Activated CD4-positive, alpha-beta memory T cell treated with anti-CD3 and anti-CD28 coated beads, Interleukin-2, amount 10 ng/mL, durations not matched to agents 7 days and 5 days (primary cell): ENCODE data around the gene PPP2R3A. TPM values are rescaled to one million over a fixed set of nuclear protein-coding genes. Genes with fewer than 3 reads are reported as not detected.
"Not testable (repeated sequence)": the region's sequence is repeated elsewhere in the genome, so short reads cannot be mapped to it uniquely, and the experiment has no call there.

ENCODE experiments used
- CTCF ChIA-PET: fragments of 350-600 bp; sonication (Branson Sonifier 250); formaldehyde crosslinking; loops from one replicate; lab custom pipeline; 2021; ENCODE audit warnings: antibody characterized with exemption, inconsistent platforms; lab: Charles Lee
- POLR2A ChIA-PET: fragments of 350-600 bp; sonication (Branson Sonifier 250); formaldehyde crosslinking; loops from one replicate; lab custom pipeline; 2021; ENCODE audit warnings: antibody characterized with exemption; lab: Charles Lee
- DNase-seq: peaks from one replicate; pipeline ENCODE4 v3.0.0-alpha.2; 2020
- H3K27ac Mint-ChIP-seq: one replicate; pipeline ENCODE4 v1.8.0; 2021; ENCODE audit warnings: mild to moderate bottlenecking, mixed read lengths
- H3K27me3 Mint-ChIP-seq: one replicate; pipeline ENCODE4 v1.8.0; 2021; ENCODE audit warnings: mixed read lengths
- H3K36me3 Mint-ChIP-seq: one replicate; pipeline ENCODE4 v1.8.0; 2021; ENCODE audit warnings: low read depth, mixed read lengths
- H3K4me1 Mint-ChIP-seq: one replicate; pipeline ENCODE4 v1.8.0; 2021; ENCODE audit warnings: mixed read lengths
- H3K4me3 Mint-ChIP-seq: one replicate; pipeline ENCODE4 v1.8.0; 2021; ENCODE audit warnings: mild to moderate bottlenecking, mixed read lengths
- H3K9me3 Mint-ChIP-seq: one replicate; pipeline ENCODE4 v1.8.0; 2021; ENCODE audit warnings: mixed read lengths
- total RNA-seq, 2 experiments: library from RNA; stranded (reverse); gene quantifications; one replicate each; pipeline ENCODE4 v1.2.3, GENCODE V29; 2021

PPP2R3A gene
- under 1 TPM in 1 of 2 experiments, not detected in 1; 0.03 TPM for total RNA-seq

DNA sequence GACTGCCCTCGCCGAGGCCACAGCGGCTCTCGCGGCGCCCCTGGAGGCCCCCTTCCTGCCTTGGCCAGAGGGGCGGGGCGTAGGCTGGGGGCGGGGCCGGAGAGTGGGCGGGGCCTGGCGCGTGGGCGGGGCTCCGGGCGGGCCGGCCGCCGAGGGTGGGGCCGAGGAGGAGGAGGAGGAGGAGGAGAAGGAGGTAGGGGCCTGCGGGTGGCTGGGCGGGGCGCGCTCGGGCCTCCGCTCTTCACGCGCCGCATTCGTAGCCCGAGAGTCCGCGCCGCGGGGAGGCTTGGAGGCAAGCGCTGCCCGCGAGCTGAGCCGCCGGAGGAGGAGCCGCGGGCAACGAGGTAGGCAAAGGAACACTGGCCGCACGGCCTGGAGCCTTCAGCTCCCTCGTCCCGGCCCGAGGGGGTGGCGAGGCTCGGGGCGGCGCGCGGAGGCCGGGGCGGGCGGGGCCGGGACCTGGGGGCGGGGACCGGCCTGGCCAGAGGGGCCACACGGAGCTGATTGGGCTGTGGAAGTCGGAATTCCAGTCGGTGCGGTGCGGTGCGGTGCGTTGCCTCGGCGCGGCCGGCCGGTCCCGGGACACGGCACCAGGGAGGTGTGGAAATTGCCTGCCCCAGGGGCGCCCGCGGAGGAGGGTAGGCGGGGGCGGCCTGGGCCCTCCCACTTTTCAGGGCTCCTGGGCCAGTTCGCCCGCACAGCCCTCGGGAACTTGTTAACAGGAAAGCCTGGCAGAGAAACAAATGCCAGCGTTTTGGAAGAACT lies at the start of gene PPP2R3A:
Gene PPP2R3A, plus strand, starts transcription at position 223 of the 765 bp plus-strand sequence. CDS start 35,771 bp downstream, outside the sequence.
- H3K4me3 Mint-ChIP-seq = peak within 1 kb of the TSS; percentile 59
- no peaks in the 10 kb centered on the region for H3K9me3 Mint-ChIP-seq
- no peaks in the 10 kb centered on the region for H3K36me3 Mint-ChIP-seq
- POLR2A ChIA-PET = no interaction called here
- H3K27ac Mint-ChIP-seq = no peak within 1 kb of the TSS
- DNase-seq = peak; percentile 75
- peaks cover 12% of the 10 kb centered on the region for H3K4me1 Mint-ChIP-seq
- peaks cover 37% of the 10 kb centered on the region for H3K27me3 Mint-ChIP-seq
- CTCF ChIA-PET = interaction anchor here (1.2 kb wide), 1 partner anchor 787 kb away, joined by 3 read pairs; no protein-coding TSS in a partner anchor

DNA sequence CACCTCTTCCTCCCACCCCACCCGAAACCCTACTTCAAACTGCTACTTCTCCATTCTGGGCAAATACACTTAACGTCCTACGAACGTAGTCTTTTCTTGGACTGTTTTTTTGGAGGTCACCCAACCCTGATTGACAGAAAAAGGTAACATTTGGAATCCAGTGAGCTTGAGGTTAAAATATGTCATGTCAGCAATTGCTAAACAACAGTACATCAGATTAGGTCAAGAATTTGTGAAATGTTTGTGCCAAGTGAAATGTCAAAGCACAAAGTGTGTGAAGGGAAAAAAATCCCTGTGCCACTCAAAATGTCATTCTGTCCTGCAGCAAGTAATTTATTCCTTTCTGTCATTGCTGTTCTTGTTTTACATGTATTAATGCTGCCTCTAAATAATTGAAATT lies 49.2 kb upstream of the PPP2R3A start:
- Mint-ChIP-seq H3K36me3 (no peaks in the 10 kb centered on the region), H3K4me3 (no peak overlapping the region)
- DNase-seq = no peak

GRCh38 chr3:135917076-135917475 lies 48.5 kb upstream of the PPP2R3A start:
- Mint-ChIP-seq H3K36me3 (no peaks in the 10 kb centered on the region), H3K4me3 (no peak overlapping the region), H3K9me3 (no peaks in the 10 kb centered on the region), H3K27ac (no peak overlapping the region), H3K27me3 (peaks cover 4% of the 10 kb centered on the region), H3K4me1 (no peaks in the 10 kb centered on the region)
- DNase-seq = no peak
- ChIA-PET POLR2A (no interaction called here), CTCF (no interaction called here)

More for the DNA sequence above, 49.2 kb upstream of the PPP2R3A start:
- Mint-ChIP-seq H3K27ac (no peak overlapping the region), H3K4me1 (no peaks in the 10 kb centered on the region), H3K9me3 (no peaks in the 10 kb centered on the region), H3K27me3 (peaks cover 4% of the 10 kb centered on the region)
- ChIA-PET POLR2A (no interaction called here), CTCF (no interaction called here)

DNA sequence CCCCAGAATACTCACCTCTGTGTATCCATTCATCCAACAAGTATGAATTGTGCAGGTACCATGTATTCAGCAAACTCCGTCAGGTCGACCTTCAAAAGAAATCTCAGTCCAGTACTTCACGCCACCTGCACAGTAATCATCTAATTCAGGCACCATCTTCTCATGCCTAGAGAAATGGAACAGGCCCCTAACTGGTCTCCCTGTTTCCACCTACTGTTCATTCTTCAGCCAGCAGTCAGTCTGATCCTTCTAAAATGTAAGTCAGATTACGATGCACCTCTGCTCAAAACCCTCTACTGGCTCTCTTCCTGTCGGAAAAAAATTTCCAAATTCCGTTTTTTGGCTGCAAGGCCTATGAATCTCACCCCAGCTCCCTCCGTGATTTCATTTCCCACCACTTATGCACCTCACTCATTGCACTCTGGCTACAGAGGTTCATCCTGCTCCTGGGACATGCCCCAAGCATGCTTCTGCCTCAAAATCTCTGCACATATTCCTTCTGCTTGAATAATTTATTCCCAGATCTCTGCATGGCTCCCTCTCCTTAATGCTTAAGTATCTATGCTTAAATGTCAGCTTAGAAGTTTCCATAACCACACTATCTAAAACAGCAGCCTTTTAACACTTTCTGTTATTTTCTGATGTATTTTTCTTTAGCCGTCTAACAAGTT lies 47.5 kb upstream of the PPP2R3A start:
- Mint-ChIP-seq H3K36me3 (no peaks in the 10 kb centered on the region), H3K4me1 (no peaks in the 10 kb centered on the region), H3K27me3 (peaks cover 4% of the 10 kb centered on the region), H3K27ac (no peak overlapping the region), H3K9me3 (no peaks in the 10 kb centered on the region), H3K4me3 (no peak overlapping the region)
- CTCF ChIA-PET = no interaction called here
- no peak for DNase-seq
- POLR2A ChIA-PET = no interaction called here

- H3K36me3 Mint-ChIP-seq = no peaks in the 10 kb centered on the region
- DNase-seq = no peak
- H3K4me1 Mint-ChIP-seq = no peaks in the 10 kb centered on the region
- no peak overlapping the region for H3K4me3 Mint-ChIP-seq
- H3K27ac Mint-ChIP-seq = no peak overlapping the region
- peaks cover 4% of the 10 kb centered on the region for H3K27me3 Mint-ChIP-seq
- ChIA-PET POLR2A (no interaction called here), CTCF (no interaction called here)
- H3K9me3 Mint-ChIP-seq = no peaks in the 10 kb centered on the region
Observed at GRCh38 chr3:135918600-135918999, 46.9 kb upstream of the PPP2R3A start.

DNA sequence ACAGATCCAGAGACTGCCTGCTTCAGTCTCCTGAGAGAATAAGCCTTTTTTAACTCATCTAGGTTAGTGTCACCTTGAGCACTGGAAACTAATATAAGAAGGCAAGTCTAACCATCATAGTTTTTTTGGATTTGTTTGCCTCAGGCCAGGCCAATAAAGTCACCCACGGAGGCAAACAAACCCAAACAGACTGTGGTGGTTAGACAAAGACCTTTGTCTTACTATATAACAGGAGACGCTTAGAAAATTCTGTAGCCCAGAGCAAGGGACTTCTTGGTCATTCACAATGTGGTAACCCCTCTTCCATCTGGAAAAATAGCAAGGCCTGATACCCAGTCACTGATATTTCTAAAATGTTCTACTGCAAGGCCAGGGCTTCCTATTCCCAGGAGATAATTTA lies 45.3 kb upstream of the PPP2R3A start:
- no peak overlapping the region for H3K27ac Mint-ChIP-seq
- CTCF ChIA-PET = interaction anchor here (1.4 kb wide), 1 partner anchor 122 kb away, joined by 3 read pairs; no protein-coding TSS in a partner anchor

GRCh38 chr3:135922903-135923250 lies 42.7 kb upstream of the PPP2R3A start:
- no peaks in the 10 kb centered on the region for H3K9me3 Mint-ChIP-seq
- H3K4me3 Mint-ChIP-seq = no peak overlapping the region
- CTCF ChIA-PET = interaction anchor here (1.2 kb wide), 1 partner anchor 119 kb away, joined by 5 read pairs; no protein-coding TSS in a partner anchor
- POLR2A ChIA-PET = no interaction called here
- no peaks in the 10 kb centered on the region for H3K4me1 Mint-ChIP-seq
- no peak for DNase-seq
- peaks cover 3% of the 10 kb centered on the region for H3K27me3 Mint-ChIP-seq
- H3K36me3 Mint-ChIP-seq = no peaks in the 10 kb centered on the region
- H3K27ac Mint-ChIP-seq = no peak overlapping the region

More for the DNA sequence above, 45.3 kb upstream of the PPP2R3A start:
- POLR2A ChIA-PET = no interaction called here
- no peaks in the 10 kb centered on the region for H3K36me3 Mint-ChIP-seq
- no peak for DNase-seq
- H3K4me1 Mint-ChIP-seq = no peaks in the 10 kb centered on the region
- H3K4me3 Mint-ChIP-seq = no peak overlapping the region
- peaks cover 4% of the 10 kb centered on the region for H3K27me3 Mint-ChIP-seq
- H3K9me3 Mint-ChIP-seq = no peaks in the 10 kb centered on the region

DNA sequence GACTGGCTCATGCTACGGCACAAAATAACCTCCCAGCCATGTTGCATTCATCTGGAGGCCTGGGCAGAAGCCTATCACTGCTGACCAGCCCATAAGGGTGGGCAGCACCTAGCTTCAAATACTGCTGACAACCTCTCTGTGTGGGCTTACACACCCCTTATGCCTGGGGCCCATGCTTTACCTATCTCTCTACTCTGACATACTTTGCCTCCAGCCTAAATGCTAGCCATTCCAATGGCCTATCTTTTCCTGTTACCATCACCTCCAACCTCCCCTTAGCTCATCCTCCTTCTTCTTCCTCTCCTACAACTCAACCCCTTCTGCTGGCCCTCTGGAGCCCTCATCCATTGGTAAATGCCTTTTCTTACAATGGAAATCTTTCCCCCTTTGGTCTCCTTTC lies 41.0 kb upstream of the PPP2R3A start:
- Mint-ChIP-seq H3K36me3 (no peaks in the 10 kb centered on the region), H3K9me3 (no peaks in the 10 kb centered on the region), H3K27ac (no peak overlapping the region), H3K4me1 (no peaks in the 10 kb centered on the region), H3K27me3 (no peaks in the 10 kb centered on the region), H3K4me3 (no peak overlapping the region)
- POLR2A ChIA-PET = no interaction called here
- CTCF ChIA-PET = no interaction called here
- no peak for DNase-seq

- Mint-ChIP-seq H3K9me3 (no peaks in the 10 kb centered on the region), H3K4me1 (no peaks in the 10 kb centered on the region), H3K36me3 (no peaks in the 10 kb centered on the region), H3K27ac (no peak overlapping the region), H3K4me3 (no peak overlapping the region), H3K27me3 (no peaks in the 10 kb centered on the region)
- CTCF ChIA-PET = no interaction called here
- DNase-seq = no peak
- POLR2A ChIA-PET = no interaction called here
Observed at GRCh38 chr3:135926664-135927063, 38.9 kb upstream of the PPP2R3A start.

- Mint-ChIP-seq H3K4me3 (no peak overlapping the region), H3K27ac (no peak overlapping the region), H3K36me3 (no peaks in the 10 kb centered on the region), H3K9me3 (no peaks in the 10 kb centered on the region), H3K27me3 (no peaks in the 10 kb centered on the region), H3K4me1 (no peaks in the 10 kb centered on the region)
- ChIA-PET CTCF (no interaction called here), POLR2A (no interaction called here)
- DNase-seq = no peak
Observed at GRCh38 chr3:135927155-135927554, 38.4 kb upstream of the PPP2R3A start.

DNA sequence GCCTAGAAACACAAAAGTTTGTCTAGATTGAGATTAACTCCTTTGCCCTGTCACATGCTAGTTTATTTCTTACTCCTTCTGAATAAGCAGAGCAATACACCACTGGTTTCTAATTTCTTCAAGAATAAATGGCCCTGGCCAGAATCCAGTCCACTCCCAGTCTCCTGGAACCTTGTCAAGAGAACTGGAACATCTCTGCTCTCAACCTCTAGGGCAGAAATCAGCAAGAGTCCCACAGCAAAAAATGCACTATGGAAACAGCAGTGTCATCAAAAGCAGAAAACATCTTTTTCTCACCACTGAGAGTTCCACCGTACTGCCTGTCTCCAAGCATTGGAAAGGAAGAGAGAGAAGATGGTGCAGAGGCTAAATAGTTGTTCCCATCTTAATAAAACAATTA lies 35.9 kb upstream of the PPP2R3A start:
- H3K9me3 Mint-ChIP-seq = no peaks in the 10 kb centered on the region
- no peak overlapping the region for H3K4me3 Mint-ChIP-seq
- DNase-seq = no peak
- CTCF ChIA-PET = no interaction called here
- no peaks in the 10 kb centered on the region for H3K36me3 Mint-ChIP-seq
- H3K27ac Mint-ChIP-seq = no peak overlapping the region
- no peaks in the 10 kb centered on the region for H3K4me1 Mint-ChIP-seq
- POLR2A ChIA-PET = no interaction called here
- H3K27me3 Mint-ChIP-seq = no peaks in the 10 kb centered on the region

DNA sequence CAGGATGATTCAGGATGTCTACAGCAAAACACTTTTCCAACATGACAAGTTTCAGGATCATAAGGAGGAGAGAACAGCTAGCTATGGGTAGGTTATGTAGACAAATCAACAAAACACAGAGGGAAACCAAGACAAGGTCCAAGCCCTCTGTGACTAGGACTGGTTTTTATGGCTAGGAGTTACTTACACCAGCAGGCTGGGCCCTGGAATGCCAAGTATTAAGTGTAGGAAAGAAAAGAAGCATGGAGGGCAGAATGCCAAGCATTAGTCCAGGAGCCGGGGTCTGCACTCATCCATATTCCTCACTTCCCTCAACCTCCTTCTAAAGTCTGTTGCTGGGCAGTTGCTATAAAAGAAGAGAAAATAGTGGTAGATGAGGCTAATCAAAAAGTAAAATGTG lies 35.3 kb upstream of the PPP2R3A start:
- POLR2A ChIA-PET = no interaction called here
- H3K9me3 Mint-ChIP-seq = no peaks in the 10 kb centered on the region
- H3K27ac Mint-ChIP-seq = no peak overlapping the region

DNA sequence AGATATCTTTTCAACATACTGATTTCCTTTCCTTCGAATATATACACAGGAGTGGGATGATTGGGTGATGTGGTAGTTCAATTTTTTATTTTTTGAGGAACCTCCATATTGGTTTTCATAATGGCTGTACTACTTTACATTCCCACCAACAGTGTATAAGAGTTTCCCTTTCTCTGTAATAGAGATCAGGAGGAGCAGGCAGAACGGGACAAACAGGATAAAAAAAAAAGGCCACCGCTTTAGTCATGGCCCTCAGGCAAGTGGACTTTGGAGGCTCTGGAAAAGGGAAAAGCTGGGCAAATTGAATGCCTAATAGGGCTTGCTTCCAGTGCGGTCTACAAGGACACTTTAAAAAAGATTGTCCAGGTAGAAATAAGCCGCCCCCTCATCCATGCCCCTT lies 30.4 kb upstream of the PPP2R3A start:
- H3K4me3 Mint-ChIP-seq, H3K36me3 Mint-ChIP-seq, H3K27me3 Mint-ChIP-seq, CTCF ChIA-PET, H3K4me1 Mint-ChIP-seq, H3K27ac Mint-ChIP-seq, H3K9me3 Mint-ChIP-seq, POLR2A ChIA-PET, DNase-seq: not testable (repeated sequence)

More for the DNA sequence above, 35.3 kb upstream of the PPP2R3A start:
- Mint-ChIP-seq H3K4me1 (no peaks in the 10 kb centered on the region), H3K36me3 (no peaks in the 10 kb centered on the region), H3K27me3 (no peaks in the 10 kb centered on the region), H3K4me3 (no peak overlapping the region)
- no peak for DNase-seq
- CTCF ChIA-PET = no interaction called here
